ENCODE measurements around the gene TRAPPC5. TPM values are rescaled to one million over a fixed set of nuclear protein-coding genes. Genes with fewer than 3 reads are reported as not detected.

Gene TRAPPC5
- total and polyA plus RNA-seq, 10 of the 15 experiments (the other 5 are each of a cell fraction or from before 2014, with no cell fraction given) = 4.2 to 210 (median 89.1) TPM

DNA sequence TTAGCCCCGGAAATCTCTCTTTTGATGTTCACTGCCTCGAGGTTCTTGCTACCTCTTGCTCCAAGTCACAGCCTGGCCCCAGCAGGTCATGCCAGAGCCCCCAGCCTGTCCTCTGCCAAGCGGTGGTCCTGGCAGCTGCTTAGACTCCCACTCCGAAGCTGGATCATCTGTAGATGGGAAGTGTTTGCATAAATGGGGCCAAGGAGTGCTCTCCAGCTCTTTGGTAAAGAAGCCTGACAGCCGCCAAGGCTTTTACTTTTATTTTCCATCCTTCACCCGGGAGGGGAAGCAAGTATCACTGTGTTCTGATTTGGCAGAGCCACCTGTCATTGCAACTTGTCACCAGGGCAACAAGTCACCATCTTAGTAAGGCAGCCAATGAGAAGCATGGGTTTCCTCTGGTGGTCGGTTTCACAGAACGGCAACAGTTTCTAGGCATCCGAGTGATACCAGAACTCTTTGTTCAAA lies 22.4 kb upstream of the TRAPPC5 start (continued):
- TF ChIP-seq, protein P1, sequence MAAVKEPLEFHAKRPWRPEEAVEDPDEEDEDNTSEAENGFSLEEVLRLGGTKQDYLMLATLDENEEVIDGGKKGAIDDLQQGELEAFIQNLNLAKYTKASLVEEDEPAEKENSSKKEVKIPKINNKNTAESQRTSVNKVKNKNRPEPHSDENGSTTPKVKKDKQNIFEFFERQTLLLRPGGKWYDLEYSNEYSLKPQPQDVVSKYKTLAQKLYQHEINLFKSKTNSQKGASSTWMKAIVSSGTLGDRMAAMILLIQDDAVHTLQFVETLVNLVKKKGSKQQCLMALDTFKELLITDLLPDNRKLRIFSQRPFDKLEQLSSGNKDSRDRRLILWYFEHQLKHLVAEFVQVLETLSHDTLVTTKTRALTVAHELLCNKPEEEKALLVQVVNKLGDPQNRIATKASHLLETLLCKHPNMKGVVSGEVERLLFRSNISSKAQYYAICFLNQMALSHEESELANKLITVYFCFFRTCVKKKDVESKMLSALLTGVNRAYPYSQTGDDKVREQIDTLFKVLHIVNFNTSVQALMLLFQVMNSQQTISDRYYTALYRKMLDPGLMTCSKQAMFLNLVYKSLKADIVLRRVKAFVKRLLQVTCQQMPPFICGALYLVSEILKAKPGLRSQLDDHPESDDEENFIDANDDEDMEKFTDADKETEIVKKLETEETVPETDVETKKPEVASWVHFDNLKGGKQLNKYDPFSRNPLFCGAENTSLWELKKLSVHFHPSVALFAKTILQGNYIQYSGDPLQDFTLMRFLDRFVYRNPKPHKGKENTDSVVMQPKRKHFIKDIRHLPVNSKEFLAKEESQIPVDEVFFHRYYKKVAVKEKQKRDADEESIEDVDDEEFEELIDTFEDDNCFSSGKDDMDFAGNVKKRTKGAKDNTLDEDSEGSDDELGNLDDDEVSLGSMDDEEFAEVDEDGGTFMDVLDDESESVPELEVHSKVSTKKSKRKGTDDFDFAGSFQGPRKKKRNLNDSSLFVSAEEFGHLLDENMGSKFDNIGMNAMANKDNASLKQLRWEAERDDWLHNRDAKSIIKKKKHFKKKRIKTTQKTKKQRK (IDR thresholded peaks at IDR 0.05; ENCODE audit: low read depth, low read length) = no peak
- TF ChIP-seq NFIC (IDR thresholded peaks at IDR 0.05; ENCODE audit: low read depth, low read length) (no peak), TBL1XR1 (IDR thresholded peaks at IDR 0.05; ENCODE audit: low read depth, low read length) (no peak), ZNF384 (IDR thresholded peaks at IDR 0.05; ENCODE audit: borderline replicate concordance, low read depth, low read length) (no peak), GABPA (IDR thresholded peaks at IDR 0.05; ENCODE audit: low read depth) (no peak), NFYB (IDR thresholded peaks at IDR 0.05; ENCODE audit: insufficient read depth, low read depth, low read length) (peak; percentile 92), BMI1 (IDR thresholded peaks at IDR 0.05; ENCODE audit: borderline replicate concordance) (peak; percentile 82), CBX3 (IDR thresholded peaks at IDR 0.05; ENCODE audit: borderline replicate concordance, low read depth) (no peak), EGR1 (IDR thresholded peaks at IDR 0.05; ENCODE audit: borderline replicate concordance in 1 of 2, low read depth in 2 of 2, low read length in 2 of 2) (no peak), SP1 (IDR thresholded peaks at IDR 0.05; ENCODE audit: low read depth, low read length) (peak; percentile 86), DPF2 (IDR thresholded peaks at IDR 0.05) (no peak), ESRRA (IDR thresholded peaks at IDR 0.05; ENCODE audit: low read length) (no peak), FOS (IDR thresholded peaks at IDR 0.05; ENCODE audit: borderline replicate concordance, extremely low read depth, insufficient read length) (peak; percentile 34)
- TF ChIP-seq, protein P2, sequence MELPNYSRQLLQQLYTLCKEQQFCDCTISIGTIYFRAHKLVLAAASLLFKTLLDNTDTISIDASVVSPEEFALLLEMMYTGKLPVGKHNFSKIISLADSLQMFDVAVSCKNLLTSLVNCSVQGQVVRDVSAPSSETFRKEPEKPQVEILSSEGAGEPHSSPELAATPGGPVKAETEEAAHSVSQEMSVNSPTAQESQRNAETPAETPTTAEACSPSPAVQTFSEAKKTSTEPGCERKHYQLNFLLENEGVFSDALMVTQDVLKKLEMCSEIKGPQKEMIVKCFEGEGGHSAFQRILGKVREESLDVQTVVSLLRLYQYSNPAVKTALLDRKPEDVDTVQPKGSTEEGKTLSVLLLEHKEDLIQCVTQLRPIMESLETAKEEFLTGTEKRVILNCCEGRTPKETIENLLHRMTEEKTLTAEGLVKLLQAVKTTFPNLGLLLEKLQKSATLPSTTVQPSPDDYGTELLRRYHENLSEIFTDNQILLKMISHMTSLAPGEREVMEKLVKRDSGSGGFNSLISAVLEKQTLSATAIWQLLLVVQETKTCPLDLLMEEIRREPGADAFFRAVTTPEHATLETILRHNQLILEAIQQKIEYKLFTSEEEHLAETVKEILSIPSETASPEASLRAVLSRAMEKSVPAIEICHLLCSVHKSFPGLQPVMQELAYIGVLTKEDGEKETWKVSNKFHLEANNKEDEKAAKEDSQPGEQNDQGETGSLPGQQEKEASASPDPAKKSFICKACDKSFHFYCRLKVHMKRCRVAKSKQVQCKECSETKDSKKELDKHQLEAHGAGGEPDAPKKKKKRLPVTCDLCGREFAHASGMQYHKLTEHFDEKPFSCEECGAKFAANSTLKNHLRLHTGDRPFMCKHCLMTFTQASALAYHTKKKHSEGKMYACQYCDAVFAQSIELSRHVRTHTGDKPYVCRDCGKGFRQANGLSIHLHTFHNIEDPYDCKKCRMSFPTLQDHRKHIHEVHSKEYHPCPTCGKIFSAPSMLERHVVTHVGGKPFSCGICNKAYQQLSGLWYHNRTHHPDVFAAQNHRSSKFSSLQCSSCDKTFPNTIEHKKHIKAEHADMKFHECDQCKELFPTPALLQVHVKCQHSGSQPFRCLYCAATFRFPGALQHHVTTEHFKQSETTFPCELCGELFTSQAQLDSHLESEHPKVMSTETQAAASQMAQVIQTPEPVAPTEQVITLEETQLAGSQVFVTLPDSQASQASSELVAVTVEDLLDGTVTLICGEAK (IDR thresholded peaks at IDR 0.05; ENCODE audit: borderline replicate concordance) = no peak
- TF ChIP-seq, protein P3, sequence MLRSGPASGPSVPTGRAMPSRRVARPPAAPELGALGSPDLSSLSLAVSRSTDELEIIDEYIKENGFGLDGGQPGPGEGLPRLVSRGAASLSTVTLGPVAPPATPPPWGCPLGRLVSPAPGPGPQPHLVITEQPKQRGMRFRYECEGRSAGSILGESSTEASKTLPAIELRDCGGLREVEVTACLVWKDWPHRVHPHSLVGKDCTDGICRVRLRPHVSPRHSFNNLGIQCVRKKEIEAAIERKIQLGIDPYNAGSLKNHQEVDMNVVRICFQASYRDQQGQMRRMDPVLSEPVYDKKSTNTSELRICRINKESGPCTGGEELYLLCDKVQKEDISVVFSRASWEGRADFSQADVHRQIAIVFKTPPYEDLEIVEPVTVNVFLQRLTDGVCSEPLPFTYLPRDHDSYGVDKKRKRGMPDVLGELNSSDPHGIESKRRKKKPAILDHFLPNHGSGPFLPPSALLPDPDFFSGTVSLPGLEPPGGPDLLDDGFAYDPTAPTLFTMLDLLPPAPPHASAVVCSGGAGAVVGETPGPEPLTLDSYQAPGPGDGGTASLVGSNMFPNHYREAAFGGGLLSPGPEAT (IDR thresholded peaks at IDR 0.05; ENCODE audit: low read depth) = no peak
- TF ChIP-seq, protein P4, sequence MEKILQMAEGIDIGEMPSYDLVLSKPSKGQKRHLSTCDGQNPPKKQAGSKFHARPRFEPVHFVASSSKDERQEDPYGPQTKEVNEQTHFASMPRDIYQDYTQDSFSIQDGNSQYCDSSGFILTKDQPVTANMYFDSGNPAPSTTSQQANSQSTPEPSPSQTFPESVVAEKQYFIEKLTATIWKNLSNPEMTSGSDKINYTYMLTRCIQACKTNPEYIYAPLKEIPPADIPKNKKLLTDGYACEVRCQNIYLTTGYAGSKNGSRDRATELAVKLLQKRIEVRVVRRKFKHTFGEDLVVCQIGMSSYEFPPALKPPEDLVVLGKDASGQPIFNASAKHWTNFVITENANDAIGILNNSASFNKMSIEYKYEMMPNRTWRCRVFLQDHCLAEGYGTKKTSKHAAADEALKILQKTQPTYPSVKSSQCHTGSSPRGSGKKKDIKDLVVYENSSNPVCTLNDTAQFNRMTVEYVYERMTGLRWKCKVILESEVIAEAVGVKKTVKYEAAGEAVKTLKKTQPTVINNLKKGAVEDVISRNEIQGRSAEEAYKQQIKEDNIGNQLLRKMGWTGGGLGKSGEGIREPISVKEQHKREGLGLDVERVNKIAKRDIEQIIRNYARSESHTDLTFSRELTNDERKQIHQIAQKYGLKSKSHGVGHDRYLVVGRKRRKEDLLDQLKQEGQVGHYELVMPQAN (conservative IDR thresholded peaks at IDR 0.05) = no peak

Measured in GM12878 (cell line).